ENCODE measurements around the gene TAPBP.
A peak's percentile ranks its signal among the peaks of the same experiment; 100 is the strongest.
"Not testable (repeated sequence)": the region's sequence is repeated elsewhere in the genome, so short reads cannot be mapped to it uniquely, and the experiment has no call there.

TAPBP gene

GRCh38 chr6:33273924-33274902, 39.7 kb downstream of the TAPBP start:
- no peak for DNase-seq

DNA sequence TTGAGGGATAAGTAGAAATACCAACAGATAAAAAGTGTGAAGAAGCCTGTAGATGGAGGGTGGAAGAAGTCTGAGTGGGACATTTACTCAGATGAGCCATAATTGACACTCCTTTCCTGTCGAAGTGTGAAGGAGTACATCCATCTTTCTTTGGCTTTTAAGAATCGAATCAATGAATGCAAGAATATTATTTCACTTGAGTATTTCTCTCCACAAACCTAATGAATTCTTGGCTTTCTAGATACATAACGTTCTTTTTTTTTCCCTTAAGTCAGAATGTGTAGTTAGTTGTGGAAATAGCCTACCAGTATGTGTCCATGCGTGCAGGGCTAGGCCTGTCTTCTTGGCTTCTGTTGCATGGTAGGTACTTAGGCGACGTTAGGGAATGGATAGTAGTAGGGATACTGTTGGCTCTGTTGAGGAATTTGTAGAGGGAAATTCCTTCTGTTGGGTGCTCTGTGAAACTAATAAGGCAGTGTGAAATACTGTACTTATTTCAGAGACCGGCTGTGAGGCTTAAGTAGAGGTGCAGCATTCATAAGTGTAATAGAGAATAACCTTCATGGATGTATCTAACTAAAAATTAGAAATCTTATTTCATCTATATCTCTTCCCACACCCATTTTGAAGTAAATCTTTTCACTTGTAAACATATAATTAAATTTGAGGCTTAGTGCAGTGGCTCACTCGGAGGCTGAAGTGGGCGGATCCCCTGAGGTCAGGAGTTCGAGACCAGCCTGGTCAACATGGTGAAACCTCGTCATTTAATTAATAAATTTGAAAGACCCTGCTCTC, 40.6 kb downstream of the TAPBP start:
- no peak for DNase-seq

DNA sequence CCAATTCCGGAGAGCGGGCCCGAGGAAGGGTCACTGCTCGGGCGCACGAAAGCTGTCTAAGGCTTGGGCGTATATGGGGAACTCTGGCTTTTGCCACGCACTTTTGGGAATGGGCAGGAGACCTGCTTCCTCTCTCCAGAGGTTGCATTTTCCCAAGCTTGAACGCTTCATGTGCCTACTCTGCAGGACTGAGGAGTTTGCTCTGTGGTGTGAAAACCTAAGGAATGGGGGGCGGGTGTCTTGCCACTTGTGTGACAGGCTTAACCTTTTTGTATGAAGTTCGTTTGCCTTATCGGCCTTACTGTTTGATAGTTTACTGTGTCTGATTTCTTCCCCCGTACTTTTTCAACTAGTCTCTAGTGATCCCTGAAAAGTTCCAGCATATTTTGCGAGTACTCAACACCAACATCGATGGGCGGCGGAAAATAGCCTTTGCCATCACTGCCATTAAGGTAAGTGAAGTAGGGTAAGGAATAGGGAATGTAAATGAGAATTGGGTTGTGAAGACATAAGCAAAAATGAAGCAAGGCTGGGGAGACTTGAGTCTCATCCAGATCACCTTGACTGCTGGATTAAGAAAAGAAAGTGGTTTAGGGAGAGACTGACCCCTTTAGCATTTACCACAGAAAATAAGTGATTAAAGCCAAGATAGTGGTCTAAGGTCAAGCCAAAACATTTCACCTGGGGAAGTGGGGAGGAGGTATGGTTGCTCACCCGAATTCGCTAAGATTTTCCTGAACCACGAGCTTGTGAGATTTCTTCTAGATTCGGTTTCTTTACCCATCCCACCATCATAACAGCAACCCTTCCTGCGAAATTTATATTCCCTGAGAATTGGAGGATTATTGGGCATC, 41.4 kb downstream of the TAPBP start:
- DNase-seq, result no peak

- DNase-seq, result peak; percentile 99
Observed at GRCh38 chr6:33271468-33272274, 42.2 kb downstream of the TAPBP start, which contains the start of the genes RPS18 and VPS52. Gene RPS18, plus strand, starts transcription at chr6:33272075. Its CDS starts 45 bp downstream, at chr6:33272120. Gene VPS52, minus strand, starts transcription at chr6:33271876. Its CDS starts 201 bp downstream, at chr6:33271675.

- DNase-seq, result peak; percentile 84
Observed at GRCh38 chr6:33271117-33271467, 42.8 kb downstream of the TAPBP start.

DNA sequence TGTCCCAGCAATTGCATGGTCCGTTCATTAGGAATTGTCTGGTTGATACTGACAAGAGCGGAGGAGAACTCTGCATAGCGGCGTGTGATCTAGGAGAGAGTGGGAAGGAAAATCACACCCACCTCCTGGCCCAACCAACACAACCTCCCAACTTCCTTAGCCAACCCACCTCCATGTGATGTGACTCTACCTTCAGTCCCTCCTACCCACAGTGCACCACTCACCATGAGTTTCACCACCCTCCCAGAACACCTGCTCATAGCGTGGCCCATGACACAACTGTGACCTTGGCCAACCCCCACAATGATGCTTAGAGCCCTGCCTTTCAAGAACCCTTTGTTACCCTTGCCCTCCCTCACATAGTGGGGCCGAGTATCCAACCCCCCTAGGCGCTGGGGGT, 49.9 kb downstream of the TAPBP start:
- no peak for DNase-seq

DNA sequence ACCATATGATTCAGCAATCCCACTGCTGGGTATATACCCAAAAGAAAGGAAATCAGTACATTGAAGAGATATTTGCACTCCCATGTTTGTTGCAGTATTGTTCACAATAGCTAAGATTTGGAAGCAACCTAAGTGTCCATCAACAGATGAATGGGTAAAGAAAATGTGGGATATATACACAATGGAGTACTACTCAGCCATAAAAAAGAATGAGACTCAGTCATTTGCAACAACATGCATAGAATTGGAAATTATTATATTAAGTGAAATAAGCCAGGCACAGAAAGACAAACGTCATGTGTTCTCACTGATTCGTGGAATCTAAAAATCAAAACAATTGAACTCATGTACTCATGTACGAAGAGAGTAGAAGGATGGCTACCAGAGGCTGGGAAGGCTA, 51.4 kb downstream of the TAPBP start:
- not testable (repeated sequence) for DNase-seq

DNA sequence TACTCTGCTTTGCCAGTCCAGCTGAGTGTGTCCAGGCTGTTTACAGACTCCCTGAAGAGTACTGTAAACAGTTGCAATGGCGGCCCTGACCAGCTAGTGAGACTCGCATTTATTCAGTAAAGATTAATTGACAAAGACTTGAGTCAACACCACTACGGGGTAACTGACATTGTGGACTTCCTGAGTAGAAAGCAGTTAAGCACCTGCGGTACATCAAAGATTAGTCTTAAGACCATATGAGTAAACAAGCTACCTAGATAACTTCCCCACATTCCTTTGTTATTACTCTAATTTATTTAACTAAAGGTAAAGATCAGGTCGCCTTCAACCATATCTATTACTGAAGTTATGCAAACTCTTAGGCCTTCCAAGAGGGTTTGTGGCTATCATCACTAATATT, 54.8 kb downstream of the TAPBP start:
- DNase-seq, result no peak

GRCh38 chr6:33254591-33254990, 59.3 kb downstream of the TAPBP start:
- no peak for DNase-seq

DNA sequence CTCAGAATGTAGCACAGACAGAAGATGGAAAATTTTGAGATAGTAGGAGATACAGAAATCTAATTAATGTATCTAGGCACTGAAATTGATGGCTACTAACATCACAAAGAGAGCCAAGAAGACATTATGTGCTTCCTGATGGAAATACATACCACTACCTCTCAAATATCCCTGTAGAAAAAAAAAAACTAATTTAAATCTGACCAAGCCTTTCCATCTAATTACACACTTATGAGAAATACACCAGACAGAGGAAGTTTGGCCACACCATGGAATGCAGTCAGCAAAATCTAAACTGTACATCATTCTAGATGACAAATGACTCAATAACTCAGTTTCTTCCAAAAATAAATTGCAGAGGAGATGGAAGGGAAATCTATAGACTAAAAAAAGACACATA, 61.1 kb downstream of the TAPBP start:
- DNase-seq, result no peak

DNA sequence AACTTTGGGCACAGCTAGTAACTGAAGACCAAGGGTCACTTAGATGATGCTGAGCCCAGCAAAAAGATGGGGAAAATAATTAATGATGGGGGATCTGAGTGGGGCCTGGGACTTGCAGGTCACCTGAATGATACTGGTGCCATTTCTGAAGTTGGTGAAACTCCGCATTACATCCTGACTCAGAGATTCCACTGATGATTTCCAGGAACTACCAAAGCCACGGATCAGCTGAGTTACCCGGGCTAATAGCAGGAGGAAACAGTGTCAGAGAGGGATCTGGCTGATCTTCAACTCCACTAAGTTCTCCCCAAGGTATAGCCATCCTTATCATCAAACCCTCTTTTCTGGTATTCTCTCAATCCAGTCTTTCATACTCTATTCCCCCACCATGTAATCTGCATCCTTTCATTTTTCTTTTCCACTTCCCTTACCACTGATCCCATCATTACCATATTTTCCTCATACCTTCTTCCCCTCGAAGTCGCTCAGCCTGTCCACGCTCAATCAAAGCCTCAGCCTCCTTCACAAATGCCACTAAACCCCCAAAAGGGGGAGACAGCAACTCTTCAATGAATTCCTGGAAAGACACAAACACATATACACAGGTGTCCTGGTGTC, 62.4 kb downstream of the TAPBP start:
- no peak for DNase-seq

- DNase-seq, result no peak
Observed at GRCh38 chr6:33250731-33251130, 63.1 kb downstream of the TAPBP start.

- no peak for DNase-seq
Observed at GRCh38 chr6:33249732-33250630, 63.9 kb downstream of the TAPBP start.

Data from NCI-H2171 treated with DMSO at 0.1 percent for 48 hours (cell line).